CD8-positive, alpha-beta memory T cell (primary cell): ENCODE data around the gene SRRD. TPM values are rescaled to one million over a fixed set of nuclear protein-coding genes. Genes with fewer than 3 reads are reported as not detected.

Source experiments
- CTCF ChIA-PET: fragments of 350-600 bp; sonication (Branson Sonifier 250); formaldehyde crosslinking; loops from one replicate; lab custom pipeline; 2021; ENCODE audit warnings: antibody characterized with exemption; lab: Charles Lee
- POLR2A ChIA-PET: fragments of 350-600 bp; sonication (Branson Sonifier 250); formaldehyde crosslinking; loops from one replicate; lab custom pipeline; 2021; ENCODE audit warnings: antibody characterized with exemption; lab: Charles Lee
- DNase-seq, 5 donors: peaks; one replicate each; pipeline versions ENCODE4 v3.0.0 to v3.0.0-alpha.2; 2020 to 2022; ENCODE audit warnings: mixed read lengths in 1 of 5
- H3K27ac ChIP-seq: one replicate; pipeline ENCODE4 v1.7.0; 2013; ENCODE audit warnings: low read depth, mild to moderate bottlenecking, low read length, moderate library complexity
- H3K27me3 ChIP-seq: 2 replicates; pipeline ENCODE4 v1.7.0; 2013; ENCODE audit warnings: low read length, mild to moderate bottlenecking; ENCODE audit not compliant: insufficient read depth, poor library complexity, severe bottlenecking
- H3K36me3 ChIP-seq: 2 replicates; pipeline ENCODE4 v1.7.0; 2013; ENCODE audit warnings: mild to moderate bottlenecking, low read length, moderate library complexity; ENCODE audit not compliant: insufficient read depth
- H3K4me1 ChIP-seq: 2 replicates; pipeline ENCODE4 v1.7.0; 2013; ENCODE audit warnings: mild to moderate bottlenecking, low read length, moderate library complexity; ENCODE audit not compliant: insufficient read depth
- H3K4me3 ChIP-seq: 2 replicates; pipeline ENCODE4 v1.7.0; 2013; ENCODE audit warnings: mild to moderate bottlenecking, low read length
- H3K9me3 ChIP-seq: 2 replicates; pipeline ENCODE4 v1.7.0; 2013; ENCODE audit warnings: mild to moderate bottlenecking, low read length
- H3K27ac Mint-ChIP-seq, 8 donors: one replicate each; pipeline ENCODE4 v1.8.0; 2020 to 2021; ENCODE audit warnings: mixed read lengths in 8 of 8, mild to moderate bottlenecking in 6 of 8, inconsistent platforms in 3 of 8, moderate library complexity in 3 of 8
- H3K27me3 Mint-ChIP-seq, 2 donors: one replicate each; pipeline ENCODE4 v1.8.0; 2020 to 2021; ENCODE audit warnings: mixed read lengths in 2 of 2, mild to moderate bottlenecking in 1 of 2, moderate library complexity in 1 of 2
- H3K36me3 Mint-ChIP-seq, 3 donors: one replicate each; pipeline ENCODE4 v1.8.0; 2020 to 2021; ENCODE audit warnings: mixed read lengths in 3 of 3, inconsistent platforms in 1 of 3, mild to moderate bottlenecking in 1 of 3
- H3K4me1 Mint-ChIP-seq, 3 donors: one replicate each; pipeline ENCODE4 v1.8.0; 2020 to 2021; ENCODE audit warnings: mixed read lengths in 3 of 3, inconsistent platforms in 1 of 3, mild to moderate bottlenecking in 1 of 3
- H3K4me3 Mint-ChIP-seq, 7 donors: one replicate each; pipeline ENCODE4 v1.8.0; 2020 to 2021; ENCODE audit warnings: mixed read lengths in 7 of 7, mild to moderate bottlenecking in 6 of 7, moderate library complexity in 4 of 7, inconsistent platforms in 2 of 7
- H3K9me3 Mint-ChIP-seq, 5 donors: one replicate each; pipeline ENCODE4 v1.8.0; 2020 to 2022; ENCODE audit warnings: mixed read lengths in 5 of 5, mild to moderate bottlenecking in 3 of 5, moderate library complexity in 2 of 5, inconsistent platforms in 1 of 5
- polyA plus RNA-seq: library from polyadenylated mRNA; unstranded; fragments of 300-500 nt; fragmentation: Illumina TruSeq; gene quantifications from one replicate; pipeline ENCODE4 v1.2.3, GENCODE V29; 2021
- total RNA-seq, 2 experiments: library from RNA; stranded (reverse); gene quantifications; one replicate each; pipeline ENCODE4 v1.2.3, GENCODE V29; 2021

Gene SRRD
- total and polyA plus RNA-seq, 3 experiments from 2014 or later, result 28.5 to 33.3 (median 32.8) TPM

GRCh38 chr22:26481112-26481693 lies 2.5 kb upstream of the SRRD start:
- Mint-ChIP-seq H3K27me3 (no peaks in the 10 kb centered on the region), H3K4me3 (peak overlapping the region in 5 of 7 donors; percentile 9 to 51 (median 35)), H3K4me1 (peaks cover 71 to 90% (median 86%) of the 10 kb centered on the region in 3 donors), H3K9me3 (no peaks in the 10 kb centered on the region), H3K36me3 (peaks cover 10 to 54% (median 13%) of the 10 kb centered on the region in 3 donors), H3K27ac (peak overlapping the region in 5 of 8 donors; percentile 1 to 94 (median 85))
- no peaks in the 10 kb centered on the region for H3K27me3 ChIP-seq
- no peak overlapping the region for H3K4me3 ChIP-seq
- ChIA-PET CTCF (interaction anchor here (1.3 kb wide), 1 partner anchor 22 kb away, joined by 4 read pairs; no protein-coding TSS in a partner anchor), POLR2A (interaction anchor here (0.5 to 3.9 kb wide), 2 partner anchors 163 to 192 kb away, joined by 3 to 34 read pairs; no protein-coding TSS in a partner anchor)
- no peak overlapping the region for H3K27ac ChIP-seq
- no peaks in the 10 kb centered on the region for H3K9me3 ChIP-seq
- peaks cover 57% of the 10 kb centered on the region for H3K4me1 ChIP-seq
- no peak for DNase-seq
- H3K36me3 ChIP-seq, result peaks cover 17% of the 10 kb centered on the region

- Histone ChIP-seq H3K36me3 (peaks cover 12% of the 10 kb centered on the region), H3K27me3 (no peaks in the 10 kb centered on the region), H3K9me3 (no peaks in the 10 kb centered on the region), H3K4me1 (peaks cover 57% of the 10 kb centered on the region), H3K4me3 (no peak overlapping the region), H3K27ac (no peak overlapping the region)
- Mint-ChIP-seq H3K4me3 (peak overlapping the region; percentile 21 to 93 (median 81)), H3K4me1 (peaks cover 73 to 90% (median 86%) of the 10 kb centered on the region in 3 donors), H3K9me3 (no peaks in the 10 kb centered on the region), H3K36me3 (peaks cover 10 to 53% (median 11%) of the 10 kb centered on the region in 3 donors), H3K27ac (peak overlapping the region in 6 of 8 donors; percentile 94 to 99 (median 99)), H3K27me3 (no peaks in the 10 kb centered on the region)
- CTCF ChIA-PET, result interaction anchor here (1.3 kb wide), 1 partner anchor 21 kb away, joined by 4 read pairs; no protein-coding TSS in a partner anchor
- DNase-seq, result no peak
- POLR2A ChIA-PET, result interaction anchor here (0.5 to 3.9 kb wide), 3 partner anchors 52 to 192 kb away, joined by 3 to 34 read pairs (median 22); partner anchors contain the start of gene ASPHD2
Observed at GRCh38 chr22:26481694-26482093, 2.0 kb upstream of the SRRD start.

- H3K36me3 Mint-ChIP-seq, result peaks cover 9 to 50% (median 10%) of the 10 kb centered on the region in 3 donors
- peak overlapping the region in 7 of 8 donors; percentile 93 to 99 (median 99) for H3K27ac Mint-ChIP-seq
- Histone ChIP-seq H3K27me3 (no peaks in the 10 kb centered on the region), H3K9me3 (no peaks in the 10 kb centered on the region), H3K4me1 (peaks cover 57% of the 10 kb centered on the region), H3K27ac (no peak overlapping the region), H3K4me3 (no peak overlapping the region), H3K36me3 (peaks cover 8% of the 10 kb centered on the region)
- POLR2A ChIA-PET, result interaction anchor here (0.5 to 3.9 kb wide), 3 partner anchors 53 to 191 kb away, joined by 3 to 34 read pairs (median 22); partner anchors contain the start of gene ASPHD2
- CTCF ChIA-PET, result interaction anchor here (1.3 kb wide), 1 partner anchor 21 kb away, joined by 4 read pairs; no protein-coding TSS in a partner anchor
- H3K4me3 Mint-ChIP-seq, result peak overlapping the region in 6 of 7 donors; percentile 81 to 93 (median 91)
- H3K4me1 Mint-ChIP-seq, result peaks cover 73 to 86% (median 84%) of the 10 kb centered on the region in 3 donors
- H3K9me3 Mint-ChIP-seq, result no peaks in the 10 kb centered on the region
- DNase-seq, result no peak
- H3K27me3 Mint-ChIP-seq, result no peaks in the 10 kb centered on the region
Observed at GRCh38 chr22:26482161-26482560, 1.5 kb upstream of the SRRD start.

- Histone ChIP-seq H3K36me3 (peaks cover 6% of the 10 kb centered on the region), H3K9me3 (no peaks in the 10 kb centered on the region), H3K4me3 (peak overlapping the region; percentile 53), H3K27ac (peak overlapping the region; percentile 93), H3K27me3 (no peaks in the 10 kb centered on the region), H3K4me1 (peaks cover 57% of the 10 kb centered on the region)
- Mint-ChIP-seq H3K36me3 (peaks cover 1 to 49% (median 8%) of the 10 kb centered on the region in 3 donors), H3K27me3 (no peaks in the 10 kb centered on the region), H3K9me3 (no peaks in the 10 kb centered on the region), H3K27ac (peak overlapping the region; percentile 93 to 99 (median 99)), H3K4me3 (peak overlapping the region; percentile 81 to 98 (median 93)), H3K4me1 (peaks cover 64 to 78% (median 75%) of the 10 kb centered on the region in 3 donors)
- ChIA-PET POLR2A (interaction anchor here (0.8 to 3.9 kb wide), 8 partner anchors 11 to 190 kb away, joined by 3 to 34 read pairs (median 10); partner anchors contain the start of genes ASPHD2 and TFIP11), CTCF (interaction anchor here (0.7 to 1.7 kb wide), 5 partner anchors 9 to 183 kb away, joined by 3 to 5 read pairs (median 5); no protein-coding TSS in a partner anchor)
- no peak for DNase-seq
Observed at GRCh38 chr22:26483043-26483438, 636 bp upstream of the SRRD start.

- Histone ChIP-seq H3K27ac (peak overlapping the region; percentile 93), H3K36me3 (peaks cover 15% of the 10 kb centered on the region), H3K27me3 (no peaks in the 10 kb centered on the region), H3K4me1 (peaks cover 50% of the 10 kb centered on the region), H3K4me3 (peak overlapping the region; percentile 53), H3K9me3 (no peaks in the 10 kb centered on the region)
- no peaks in the 10 kb centered on the region for H3K9me3 Mint-ChIP-seq
- no peaks in the 10 kb centered on the region for H3K27me3 Mint-ChIP-seq
- peak in 3 of 5 donors; percentile 15 to 58 (median 44) for DNase-seq
- ChIA-PET POLR2A (interaction anchor here (0.7 to 3.9 kb wide), 10 partner anchors 8 to 189 kb away, joined by 3 to 34 read pairs (median 6); partner anchors contain the start of genes ASPHD2, MIAT and TFIP11), CTCF (interaction anchor here (0.9 to 1.8 kb wide), 4 partner anchors 19 to 190 kb away, joined by 3 to 9 read pairs (median 5); no protein-coding TSS in a partner anchor)
- peaks cover 0 to 54% (median 12%) of the 10 kb centered on the region in 3 donors for H3K36me3 Mint-ChIP-seq
- peak overlapping the region; percentile 93 to 99 (median 97) for H3K27ac Mint-ChIP-seq
- H3K4me1 Mint-ChIP-seq, result peaks cover 58 to 69% (median 66%) of the 10 kb centered on the region in 3 donors
- peak overlapping the region; percentile 81 to 98 (median 93) for H3K4me3 Mint-ChIP-seq
Observed at GRCh38 chr22:26484360-26484706, 656 bp downstream of the SRRD start.

GRCh38 chr22:26485013-26485412 lies 1.3 kb downstream of the SRRD start:
- peaks cover 52 to 62% (median 59%) of the 10 kb centered on the region in 3 donors for H3K4me1 Mint-ChIP-seq
- H3K4me3 ChIP-seq, result no peak overlapping the region
- peak overlapping the region; percentile 93 for H3K27ac ChIP-seq
- H3K27me3 ChIP-seq, result no peaks in the 10 kb centered on the region
- H3K4me1 ChIP-seq, result peaks cover 43% of the 10 kb centered on the region
- no peaks in the 10 kb centered on the region for H3K27me3 Mint-ChIP-seq
- CTCF ChIA-PET, result interaction anchor here (0.9 to 1.8 kb wide), 2 partner anchors 18 to 189 kb away, joined by 3 to 9 read pairs; no protein-coding TSS in a partner anchor
- POLR2A ChIA-PET, result interaction anchor here (0.7 to 3.9 kb wide), 5 partner anchors 9 to 188 kb away, joined by 3 to 34 read pairs (median 13); partner anchors contain the start of genes ASPHD2 and TFIP11
- H3K36me3 Mint-ChIP-seq, result peaks cover 0 to 55% (median 11%) of the 10 kb centered on the region in 3 donors
- H3K27ac Mint-ChIP-seq, result peak overlapping the region; percentile 65 to 99 (median 96)
- peaks cover 18% of the 10 kb centered on the region for H3K36me3 ChIP-seq
- H3K9me3 Mint-ChIP-seq, result no peaks in the 10 kb centered on the region
- DNase-seq, result no peak
- peak overlapping the region; percentile 43 to 93 (median 86) for H3K4me3 Mint-ChIP-seq
- no peaks in the 10 kb centered on the region for H3K9me3 ChIP-seq

GRCh38 chr22:26485806-26486390 lies 2.2 kb downstream of the SRRD start:
- Mint-ChIP-seq H3K9me3 (no peaks in the 10 kb centered on the region), H3K27me3 (no peaks in the 10 kb centered on the region), H3K4me3 (peak overlapping the region in 5 of 7 donors; percentile 4 to 93 (median 88)), H3K36me3 (peaks cover 2 to 58% (median 14%) of the 10 kb centered on the region in 3 donors), H3K4me1 (peaks cover 46 to 54% (median 51%) of the 10 kb centered on the region in 3 donors), H3K27ac (peak overlapping the region; percentile 64 to 99 (median 94))
- H3K36me3 ChIP-seq, result peaks cover 22% of the 10 kb centered on the region
- H3K4me1 ChIP-seq, result peaks cover 35% of the 10 kb centered on the region
- ChIA-PET POLR2A (no interaction called here), CTCF (interaction anchor here (1.4 kb wide), 1 partner anchor 27 kb away, joined by 3 read pairs; no protein-coding TSS in a partner anchor)
- no peak for DNase-seq
- H3K27me3 ChIP-seq, result no peaks in the 10 kb centered on the region
- H3K9me3 ChIP-seq, result no peaks in the 10 kb centered on the region
- no peak overlapping the region for H3K4me3 ChIP-seq
- H3K27ac ChIP-seq, result no peak overlapping the region
